ENCODE measurements around the gene ROBO1. TPM values are rescaled to one million over a fixed set of nuclear protein-coding genes. Genes with fewer than 3 reads are reported as not detected.
A peak's percentile ranks its signal among the peaks of the same experiment; 100 is the strongest.

ROBO1 gene
- total and polyA plus RNA-seq, 4 donors = 68.8 to 181 (median 106) TPM

DNA sequence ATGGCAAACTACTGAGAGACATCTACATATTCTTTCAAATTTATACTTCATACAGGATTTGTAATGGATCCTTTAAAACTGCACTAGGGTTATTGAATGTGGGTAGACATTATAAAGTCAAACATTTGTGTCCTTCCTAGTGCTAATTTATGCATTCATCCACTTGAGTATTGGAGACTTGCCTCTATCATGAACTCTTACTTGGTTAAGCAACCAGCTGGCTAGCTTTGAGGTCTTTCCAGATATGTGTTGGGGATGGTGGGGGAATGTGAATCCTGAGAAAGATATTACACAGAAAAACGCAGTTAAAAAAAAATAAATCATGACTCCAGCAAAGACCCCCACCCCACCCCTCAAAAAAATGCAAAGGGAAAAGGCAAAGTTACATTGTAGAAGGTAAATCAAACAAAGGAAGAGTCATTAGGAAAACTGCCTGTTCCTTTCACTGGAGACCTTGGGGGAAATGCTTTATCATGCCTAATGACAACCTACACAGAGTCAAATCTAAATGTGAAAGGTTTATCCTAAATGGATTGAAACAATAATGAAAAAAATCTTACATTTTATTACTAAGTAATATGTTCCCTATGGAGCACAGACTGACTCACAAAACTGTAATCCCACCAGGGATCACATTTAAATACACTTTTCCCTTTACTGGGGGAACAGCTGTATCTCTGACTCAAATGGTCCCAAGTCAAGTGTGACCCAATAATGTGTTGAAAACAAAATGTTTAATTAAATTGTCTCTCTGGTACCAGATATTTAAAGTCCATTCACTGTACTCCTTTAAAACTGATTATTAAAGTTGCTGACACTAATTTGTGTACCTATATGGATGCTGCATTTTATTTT, 522.3 kb downstream of the ROBO1 start:
- peak in 2 of 6 donors; percentile 13 to 60 for DNase-seq (ENCODE audit: low read depth in 4 of 6, low spot score in 6 of 6)
- H3K4me3 ChIP-seq (ENCODE audit: low read depth, low read length) = no peak overlapping the region
- H3K4me1 ChIP-seq (ENCODE audit: control insufficient read depth, insufficient read depth, low read length) = no peaks in the 10 kb centered on the region
- WGBS (ENCODE audit: insufficient coverage) = no CpG with 5 or more reads among the region's 1 CpG
- no peaks in the 10 kb centered on the region for H3K36me3 ChIP-seq (ENCODE audit: control insufficient read depth, insufficient read depth, low read length)
- no peaks in the 10 kb centered on the region for H3K27me3 ChIP-seq (ENCODE audit: control insufficient read depth, insufficient read depth, low read length)
- peaks cover 7% of the 10 kb centered on the region for H3K9me3 ChIP-seq (ENCODE audit: control insufficient read depth, insufficient read depth, low read length)
- no peak overlapping the region for H3K27ac ChIP-seq (ENCODE audit: low read depth, low read length)

DNA sequence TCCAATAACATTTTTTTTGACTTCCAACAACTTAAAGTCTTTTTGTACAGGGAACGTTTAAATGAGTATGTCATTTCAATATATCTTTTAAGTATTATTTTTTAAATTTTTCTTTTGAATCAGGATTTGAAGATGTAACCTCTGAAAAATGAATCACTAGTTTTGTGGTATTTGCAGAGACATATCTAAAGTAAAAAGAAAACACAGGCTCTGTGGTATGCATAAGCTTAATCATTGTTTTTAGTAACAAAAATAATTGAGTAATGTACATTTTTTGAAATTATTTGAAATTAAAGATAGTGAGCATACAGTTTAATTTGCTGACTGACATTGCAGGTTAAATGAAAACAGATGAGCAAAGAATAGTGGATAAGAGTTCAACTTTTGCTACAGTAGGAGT, 531.3 kb downstream of the ROBO1 start:
- Histone ChIP-seq H3K27me3 (ENCODE audit: control insufficient read depth, insufficient read depth, low read length) (no peaks in the 10 kb centered on the region), H3K36me3 (ENCODE audit: control insufficient read depth, insufficient read depth, low read length) (no peaks in the 10 kb centered on the region), H3K9me3 (ENCODE audit: control insufficient read depth, insufficient read depth, low read length) (no peaks in the 10 kb centered on the region), H3K4me3 (ENCODE audit: low read depth, low read length) (no peak overlapping the region), H3K4me1 (ENCODE audit: control insufficient read depth, insufficient read depth, low read length) (no peaks in the 10 kb centered on the region), H3K27ac (ENCODE audit: low read depth, low read length) (no peak overlapping the region)
- DNase-seq (ENCODE audit: low read depth in 4 of 6, low spot score in 6 of 6) = no peak
- no CpG with 5 or more reads among the region's 1 CpG for whole genome bisulfite sequencing (ENCODE audit: insufficient coverage)

DNA sequence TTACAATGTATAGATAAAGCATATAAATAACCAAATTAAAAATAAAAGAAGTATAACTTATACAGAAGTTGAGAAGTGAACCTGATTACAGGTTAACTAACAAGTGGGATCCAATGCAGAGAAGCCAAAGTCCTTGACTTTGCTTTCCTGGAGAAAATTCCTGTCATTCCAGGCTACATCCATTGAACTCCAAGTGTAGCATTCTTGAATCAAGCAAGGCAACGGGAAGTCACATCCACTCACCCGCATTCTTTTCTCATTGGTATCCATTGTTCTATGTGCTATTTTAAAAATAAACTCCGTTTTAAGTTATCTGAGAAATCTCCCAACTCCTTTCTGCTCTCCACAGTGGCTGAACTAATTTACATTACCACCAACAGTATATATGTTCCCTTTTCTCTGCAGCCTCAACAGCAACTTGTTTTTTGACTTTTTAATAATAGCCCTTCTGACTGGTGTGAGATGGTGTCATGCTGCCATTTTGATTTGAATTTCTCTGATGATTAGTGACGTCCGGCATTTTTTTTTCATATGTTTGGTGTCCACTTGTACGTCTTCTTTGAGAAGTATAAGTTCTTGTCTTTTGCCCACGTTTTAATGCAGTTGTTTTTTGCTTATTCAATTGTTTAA, 534.3 kb downstream of the ROBO1 start:
- 60% methylated on average over 2 of the region's 7 CpGs for WGBS (ENCODE audit: insufficient coverage)
- Histone ChIP-seq H3K27ac (ENCODE audit: low read depth, low read length) (no peak overlapping the region), H3K4me1 (ENCODE audit: control insufficient read depth, insufficient read depth, low read length) (no peaks in the 10 kb centered on the region), H3K4me3 (ENCODE audit: low read depth, low read length) (no peak overlapping the region), H3K27me3 (ENCODE audit: control insufficient read depth, insufficient read depth, low read length) (no peaks in the 10 kb centered on the region), H3K9me3 (ENCODE audit: control insufficient read depth, insufficient read depth, low read length) (peaks cover 1% of the 10 kb centered on the region), H3K36me3 (ENCODE audit: control insufficient read depth, insufficient read depth, low read length) (no peaks in the 10 kb centered on the region)
- DNase-seq (ENCODE audit: low read depth in 4 of 6, low spot score in 6 of 6) = no peak

DNA sequence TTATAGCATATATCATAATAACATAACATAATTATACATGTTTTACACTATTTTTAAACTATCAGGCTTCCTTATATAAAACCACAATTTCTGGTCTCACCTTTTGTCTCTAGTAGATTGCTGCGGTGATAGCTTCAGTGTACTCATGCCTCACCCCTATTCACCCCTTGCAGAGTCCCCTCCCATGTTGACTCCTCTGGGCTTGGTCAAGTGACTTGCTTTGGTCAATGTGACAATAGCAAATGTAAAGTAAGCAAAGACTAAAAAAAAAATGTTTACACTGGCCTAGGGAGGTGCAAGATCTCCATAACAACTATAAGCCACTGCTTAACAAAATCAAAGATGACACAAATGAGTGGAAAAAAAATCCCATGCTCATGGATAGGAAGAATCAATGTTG, 537.5 kb downstream of the ROBO1 start:
- Histone ChIP-seq H3K4me1 (ENCODE audit: control insufficient read depth, insufficient read depth, low read length) (no peaks in the 10 kb centered on the region), H3K27ac (ENCODE audit: low read depth, low read length) (no peak overlapping the region), H3K27me3 (ENCODE audit: control insufficient read depth, insufficient read depth, low read length) (no peaks in the 10 kb centered on the region), H3K36me3 (ENCODE audit: control insufficient read depth, insufficient read depth, low read length) (no peaks in the 10 kb centered on the region), H3K9me3 (ENCODE audit: control insufficient read depth, insufficient read depth, low read length) (peaks cover 1% of the 10 kb centered on the region), H3K4me3 (ENCODE audit: low read depth, low read length) (no peak overlapping the region)
- WGBS (ENCODE audit: insufficient coverage) = 100% methylated on average over 1 of the region's 1 CpG
- no peak for DNase-seq (ENCODE audit: low read depth in 4 of 6, low spot score in 6 of 6)

DNA sequence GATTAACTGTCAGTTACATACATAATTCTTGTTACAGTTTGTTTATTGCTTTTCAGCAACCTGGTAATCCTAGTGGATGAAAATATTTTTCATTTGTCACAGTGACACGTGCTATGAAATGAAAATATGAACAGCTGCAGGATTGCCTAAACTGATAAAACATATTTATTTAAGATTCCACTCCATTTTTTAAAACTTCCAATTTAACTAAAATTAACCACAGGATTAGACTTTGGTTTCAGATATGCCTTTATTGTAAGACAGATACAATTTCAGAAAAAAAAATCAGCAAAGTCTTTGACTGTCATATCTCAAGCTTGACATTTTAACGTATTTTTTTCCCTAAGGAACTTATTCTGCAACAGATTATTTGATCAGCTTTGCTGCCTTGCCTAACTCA, 550.7 kb downstream of the ROBO1 start:
- H3K9me3 ChIP-seq (ENCODE audit: control insufficient read depth, insufficient read depth, low read length) = no peaks in the 10 kb centered on the region
- no peak overlapping the region for H3K27ac ChIP-seq (ENCODE audit: low read depth, low read length)
- H3K4me3 ChIP-seq (ENCODE audit: low read depth, low read length) = no peak overlapping the region
- H3K36me3 ChIP-seq (ENCODE audit: control insufficient read depth, insufficient read depth, low read length) = no peaks in the 10 kb centered on the region
- no peaks in the 10 kb centered on the region for H3K27me3 ChIP-seq (ENCODE audit: control insufficient read depth, insufficient read depth, low read length)
- 89% methylated on average over 1 of the region's 2 CpGs for WGBS (ENCODE audit: insufficient coverage)
- DNase-seq (ENCODE audit: low read depth in 4 of 6, low spot score in 6 of 6) = peak in 1 of 6 donors; percentile 15
- H3K4me1 ChIP-seq (ENCODE audit: control insufficient read depth, insufficient read depth, low read length) = no peaks in the 10 kb centered on the region

DNA sequence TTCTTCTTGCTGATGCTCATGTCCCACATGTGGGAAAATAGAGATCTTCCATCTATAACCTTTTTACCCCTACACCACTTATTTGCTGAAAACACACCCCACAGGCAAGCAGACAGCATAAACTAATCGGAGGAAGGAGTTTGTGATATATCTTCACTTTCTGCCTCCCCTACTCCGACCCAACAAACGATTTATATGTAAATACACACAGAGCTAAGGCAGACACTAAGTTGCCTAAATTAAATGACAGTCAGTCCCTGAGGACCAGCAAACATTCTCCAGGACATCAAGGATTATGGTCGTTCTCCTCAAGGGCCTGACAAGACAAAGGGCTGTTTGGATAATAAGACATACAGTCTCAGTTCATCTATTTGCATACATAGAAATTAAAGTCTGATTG, 552.5 kb downstream of the ROBO1 start:
- no peak for DNase-seq (ENCODE audit: low read depth in 4 of 6, low spot score in 6 of 6)
- no peaks in the 10 kb centered on the region for H3K27me3 ChIP-seq (ENCODE audit: control insufficient read depth, insufficient read depth, low read length)
- no CpG with 5 or more reads among the region's 4 CpGs for WGBS (ENCODE audit: insufficient coverage)
- no peak overlapping the region for H3K27ac ChIP-seq (ENCODE audit: low read depth, low read length)
- no peaks in the 10 kb centered on the region for H3K4me1 ChIP-seq (ENCODE audit: control insufficient read depth, insufficient read depth, low read length)
- no peaks in the 10 kb centered on the region for H3K9me3 ChIP-seq (ENCODE audit: control insufficient read depth, insufficient read depth, low read length)
- H3K4me3 ChIP-seq (ENCODE audit: low read depth, low read length) = no peak overlapping the region
- H3K36me3 ChIP-seq (ENCODE audit: control insufficient read depth, insufficient read depth, low read length) = no peaks in the 10 kb centered on the region

DNA sequence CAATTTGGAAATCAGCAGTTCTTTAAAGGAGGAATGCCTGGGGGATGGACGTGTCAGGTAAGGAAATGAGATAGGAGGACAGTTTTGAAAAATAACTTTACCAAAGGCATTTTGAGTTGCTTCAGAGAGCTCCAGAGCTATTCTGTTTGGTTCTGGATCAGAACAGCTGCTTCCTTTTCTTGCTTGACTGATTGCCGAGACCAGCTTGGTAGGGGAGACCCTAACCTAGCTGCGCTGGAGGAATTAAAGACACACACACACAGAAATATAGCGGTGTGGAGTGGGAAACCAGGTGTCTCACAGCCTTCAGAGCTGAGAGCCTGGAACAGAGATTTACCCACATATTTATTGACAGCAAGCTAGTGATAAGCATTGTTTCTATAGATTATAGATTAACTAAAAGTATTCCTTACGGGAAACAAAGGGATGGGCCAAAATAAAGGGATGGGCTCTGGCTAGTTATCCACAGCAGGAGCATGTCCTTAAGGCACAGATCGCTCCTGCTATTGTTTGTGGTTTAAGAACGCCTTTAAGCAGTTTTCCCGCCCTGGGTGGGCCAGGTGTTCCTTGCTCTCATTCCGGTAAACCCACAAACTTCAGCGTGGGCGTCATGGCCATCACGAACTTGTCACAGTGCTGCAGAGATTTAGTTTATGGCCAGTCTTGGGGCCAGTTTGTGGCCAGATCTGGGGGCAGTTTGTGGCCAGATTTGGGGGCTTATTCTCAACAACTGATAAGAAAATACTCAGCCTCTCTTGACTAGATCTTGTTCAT, 556.0 kb downstream of the ROBO1 start:
- H3K4me1 ChIP-seq (ENCODE audit: control insufficient read depth, insufficient read depth, low read length) = no peaks in the 10 kb centered on the region
- no peaks in the 10 kb centered on the region for H3K27me3 ChIP-seq (ENCODE audit: control insufficient read depth, insufficient read depth, low read length)
- WGBS (ENCODE audit: insufficient coverage) = 77% methylated on average over 3 of the region's 12 CpGs
- no peak for DNase-seq (ENCODE audit: low read depth in 4 of 6, low spot score in 6 of 6)
- H3K27ac ChIP-seq (ENCODE audit: low read depth, low read length) = no peak overlapping the region
- H3K4me3 ChIP-seq (ENCODE audit: low read depth, low read length) = no peak overlapping the region
- H3K9me3 ChIP-seq (ENCODE audit: control insufficient read depth, insufficient read depth, low read length) = peaks cover 1% of the 10 kb centered on the region
- H3K36me3 ChIP-seq (ENCODE audit: control insufficient read depth, insufficient read depth, low read length) = no peaks in the 10 kb centered on the region

DNA sequence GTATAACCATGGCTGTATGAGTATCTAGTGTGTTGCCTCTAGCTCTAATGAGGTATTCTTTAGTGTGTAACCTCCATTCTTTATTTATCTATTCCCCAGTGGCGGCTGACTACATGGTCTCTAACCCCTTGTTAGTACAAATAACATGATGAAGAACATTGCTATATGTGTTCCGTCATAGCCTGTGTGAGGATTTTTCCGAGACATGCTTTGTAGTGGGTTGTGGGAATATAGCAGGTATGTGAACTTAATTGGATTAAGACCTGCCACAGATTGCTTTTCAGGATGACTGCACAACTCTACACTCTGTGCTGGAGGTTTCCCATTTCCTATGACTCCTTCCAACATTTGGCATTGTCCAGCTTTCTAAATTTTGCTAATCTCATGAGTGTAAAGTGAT, 563.4 kb downstream of the ROBO1 start:
- Histone ChIP-seq H3K9me3 (ENCODE audit: control insufficient read depth, insufficient read depth, low read length) (peaks cover under 1% of the 10 kb centered on the region), H3K4me3 (ENCODE audit: low read depth, low read length) (no peak overlapping the region), H3K27me3 (ENCODE audit: control insufficient read depth, insufficient read depth, low read length) (no peaks in the 10 kb centered on the region), H3K4me1 (ENCODE audit: control insufficient read depth, insufficient read depth, low read length) (no peaks in the 10 kb centered on the region), H3K27ac (ENCODE audit: low read depth, low read length) (no peak overlapping the region), H3K36me3 (ENCODE audit: control insufficient read depth, insufficient read depth, low read length) (no peaks in the 10 kb centered on the region)
- no peak for DNase-seq (ENCODE audit: low read depth in 4 of 6, low spot score in 6 of 6)
- 100% methylated on average over 1 of the region's 3 CpGs for WGBS (ENCODE audit: insufficient coverage)

DNA sequence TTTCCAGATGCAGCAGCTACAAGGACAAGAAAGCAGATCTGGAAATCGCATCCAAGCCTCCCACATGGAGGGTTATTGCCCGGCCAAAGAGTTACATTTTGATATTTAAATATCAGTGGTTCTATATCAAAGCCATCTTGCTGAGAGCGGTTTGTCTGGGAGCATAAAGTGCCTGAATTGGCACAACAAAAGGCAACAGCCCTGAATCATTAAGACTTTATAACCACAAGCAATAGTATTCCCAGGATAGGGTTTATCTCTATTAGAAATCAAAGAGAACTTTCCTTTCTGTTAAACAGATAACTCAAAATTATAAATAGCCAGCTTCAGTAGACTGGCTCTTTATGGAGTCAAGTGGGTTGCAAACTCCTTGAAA, 564.7 kb downstream of the ROBO1 start:
- no peaks in the 10 kb centered on the region for H3K9me3 ChIP-seq (ENCODE audit: control insufficient read depth, insufficient read depth, low read length)
- no peaks in the 10 kb centered on the region for H3K27me3 ChIP-seq (ENCODE audit: control insufficient read depth, insufficient read depth, low read length)
- DNase-seq (ENCODE audit: low read depth in 4 of 6, low spot score in 6 of 6) = no peak
- H3K36me3 ChIP-seq (ENCODE audit: control insufficient read depth, insufficient read depth, low read length) = no peaks in the 10 kb centered on the region
- H3K4me1 ChIP-seq (ENCODE audit: control insufficient read depth, insufficient read depth, low read length) = no peaks in the 10 kb centered on the region
- no CpG with 5 or more reads among the region's 3 CpGs for WGBS (ENCODE audit: insufficient coverage)
- no peak overlapping the region for H3K27ac ChIP-seq (ENCODE audit: low read depth, low read length)
- no peak overlapping the region for H3K4me3 ChIP-seq (ENCODE audit: low read depth, low read length)

All from spinal cord (tissue), 10 donors.